PFSK-1 (cell line): ENCODE results near the gene EVI5.

Experiments
- FOXP2 ChIP-seq: optimal IDR thresholded peaks from 2 replicates; pipeline ENCODE3; 2011; ENCODE audit warnings: borderline replicate concordance, control low read depth, inconsistent platforms; ENCODE audit not compliant: insufficient read depth; ENCODE audit errors: extremely low read length, extremely low read depth
- POLR2AphosphoS5 ChIP-seq: IDR thresholded peaks from 2 replicates; pipeline ENCODE4 v1.6.1; 2012; ENCODE audit warnings: low read depth, mild to moderate bottlenecking, control low read depth, low read length, moderate library complexity
- SIN3A ChIP-seq: IDR thresholded peaks from 2 replicates; pipeline ENCODE4 v1.6.1; 2012; ENCODE audit warnings: mild to moderate bottlenecking, low read length, moderate library complexity, borderline replicate concordance; ENCODE audit not compliant: insufficient read depth
- TAF1 ChIP-seq: IDR thresholded peaks from 2 replicates; pipeline ENCODE4 v1.6.1; 2012; ENCODE audit warnings: low read length, control low read depth, borderline replicate concordance; ENCODE audit not compliant: insufficient read depth
- TF ChIP-seq, protein P1 (sequence below), 2 experiments: IDR thresholded peaks; 2 replicates each; pipeline versions ENCODE4 v1.6.1 to v1.8.0; 2011 to 2012; ENCODE audit warnings: low read depth in 2 of 2, low read length in 2 of 2, control low read depth in 1 of 2, inconsistent platforms in 1 of 2, mild to moderate bottlenecking in 1 of 2, moderate library complexity in 1 of 2; ENCODE audit not compliant: insufficient read depth in 1 of 2

Gene EVI5

DNA sequence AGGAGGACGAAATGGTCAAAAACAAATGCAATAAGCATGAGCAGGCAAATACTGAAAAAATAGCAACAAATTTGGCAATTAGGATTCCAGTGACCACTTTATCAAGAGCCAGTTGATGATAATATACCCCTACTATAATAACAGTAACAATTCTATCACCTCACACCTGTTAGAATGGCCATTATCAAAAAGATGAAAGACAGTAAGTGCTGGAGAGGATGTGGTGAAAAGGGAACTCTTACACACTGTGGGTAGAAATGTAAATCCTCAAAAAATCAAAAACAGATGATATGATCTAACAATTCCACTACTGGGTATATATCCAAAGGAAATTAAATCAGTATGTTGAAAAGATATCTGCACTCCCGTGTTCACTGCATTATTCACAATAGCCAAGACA lies 183.9 kb downstream of the EVI5 start:
- no peak for TF ChIP-seq TAF1
- TF ChIP-seq POLR2AphosphoS5, result no peak
- TF ChIP-seq, protein P1, sequence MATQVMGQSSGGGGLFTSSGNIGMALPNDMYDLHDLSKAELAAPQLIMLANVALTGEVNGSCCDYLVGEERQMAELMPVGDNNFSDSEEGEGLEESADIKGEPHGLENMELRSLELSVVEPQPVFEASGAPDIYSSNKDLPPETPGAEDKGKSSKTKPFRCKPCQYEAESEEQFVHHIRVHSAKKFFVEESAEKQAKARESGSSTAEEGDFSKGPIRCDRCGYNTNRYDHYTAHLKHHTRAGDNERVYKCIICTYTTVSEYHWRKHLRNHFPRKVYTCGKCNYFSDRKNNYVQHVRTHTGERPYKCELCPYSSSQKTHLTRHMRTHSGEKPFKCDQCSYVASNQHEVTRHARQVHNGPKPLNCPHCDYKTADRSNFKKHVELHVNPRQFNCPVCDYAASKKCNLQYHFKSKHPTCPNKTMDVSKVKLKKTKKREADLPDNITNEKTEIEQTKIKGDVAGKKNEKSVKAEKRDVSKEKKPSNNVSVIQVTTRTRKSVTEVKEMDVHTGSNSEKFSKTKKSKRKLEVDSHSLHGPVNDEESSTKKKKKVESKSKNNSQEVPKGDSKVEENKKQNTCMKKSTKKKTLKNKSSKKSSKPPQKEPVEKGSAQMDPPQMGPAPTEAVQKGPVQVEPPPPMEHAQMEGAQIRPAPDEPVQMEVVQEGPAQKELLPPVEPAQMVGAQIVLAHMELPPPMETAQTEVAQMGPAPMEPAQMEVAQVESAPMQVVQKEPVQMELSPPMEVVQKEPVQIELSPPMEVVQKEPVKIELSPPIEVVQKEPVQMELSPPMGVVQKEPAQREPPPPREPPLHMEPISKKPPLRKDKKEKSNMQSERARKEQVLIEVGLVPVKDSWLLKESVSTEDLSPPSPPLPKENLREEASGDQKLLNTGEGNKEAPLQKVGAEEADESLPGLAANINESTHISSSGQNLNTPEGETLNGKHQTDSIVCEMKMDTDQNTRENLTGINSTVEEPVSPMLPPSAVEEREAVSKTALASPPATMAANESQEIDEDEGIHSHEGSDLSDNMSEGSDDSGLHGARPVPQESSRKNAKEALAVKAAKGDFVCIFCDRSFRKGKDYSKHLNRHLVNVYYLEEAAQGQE (IDR thresholded peaks at IDR 0.05; ENCODE audit: insufficient read depth in 1 of 2, low read depth in 2 of 2, low read length in 2 of 2), result no peak
- no peak for TF ChIP-seq SIN3A
- TF ChIP-seq FOXP2, result no peak

DNA sequence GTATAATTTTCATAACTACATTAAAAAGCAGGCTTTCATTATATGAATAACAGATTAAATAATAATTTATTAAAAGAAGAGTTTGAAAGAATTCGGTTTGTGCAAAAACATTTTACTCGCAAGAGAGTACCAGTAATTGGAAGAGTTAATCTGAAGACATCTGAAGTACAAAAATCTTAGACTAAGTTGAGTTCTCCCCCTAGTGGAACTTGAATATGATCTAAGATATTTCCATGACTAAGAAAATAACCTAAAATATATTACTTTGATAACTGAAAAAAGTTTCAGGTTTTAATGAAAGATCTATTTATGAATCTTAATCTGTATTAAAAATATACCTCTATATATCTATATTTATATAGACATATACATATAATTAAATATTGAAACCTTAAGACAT lies 185.7 kb downstream of the EVI5 start:
- no peak for TF ChIP-seq FOXP2

DNA sequence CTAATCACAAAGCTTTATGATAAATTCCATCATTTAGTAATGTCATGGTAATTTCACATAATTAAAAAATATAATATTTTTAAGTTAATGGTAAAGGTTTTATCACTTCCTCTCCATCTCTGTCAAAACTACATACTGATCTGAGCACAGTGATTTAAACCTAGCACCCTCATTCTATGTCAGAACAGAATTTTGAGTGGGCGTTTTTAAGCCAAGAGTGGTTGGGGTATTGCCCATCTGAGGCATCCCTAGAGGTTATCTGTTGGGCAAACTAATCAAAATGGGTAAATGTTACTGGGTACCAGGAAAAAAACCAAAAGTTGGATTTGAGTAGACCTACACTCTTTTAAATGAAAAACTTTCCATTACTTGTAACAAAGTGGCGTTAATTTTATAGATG lies 197.5 kb downstream of the EVI5 start:
- TF ChIP-seq SIN3A (no peak), FOXP2 (no peak), TAF1 (no peak), POLR2AphosphoS5 (no peak)
- TF ChIP-seq, protein P1 (IDR thresholded peaks at IDR 0.05; ENCODE audit: insufficient read depth in 1 of 2, low read depth in 2 of 2, low read length in 2 of 2), result no peak

DNA sequence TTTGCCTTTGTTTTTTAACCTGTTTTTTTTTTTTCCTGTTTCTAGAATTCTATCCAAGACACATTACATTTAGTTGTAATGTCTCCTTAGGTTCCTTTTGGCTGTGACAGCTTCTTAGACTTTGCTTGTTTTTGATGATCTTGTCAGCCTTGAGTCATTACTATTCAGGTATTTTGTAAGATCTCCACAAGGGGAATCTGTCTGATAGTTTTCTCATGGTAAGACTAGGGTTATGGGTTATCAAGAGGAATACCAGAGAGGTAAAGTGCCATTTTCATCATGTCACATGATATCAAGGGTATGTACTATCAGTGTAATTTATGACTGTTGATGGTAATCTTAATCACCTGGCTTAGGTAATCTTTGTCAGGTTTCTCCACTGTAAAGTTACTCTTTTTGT lies 199.1 kb downstream of the EVI5 start:
- TF ChIP-seq SIN3A, result no peak
- TF ChIP-seq FOXP2, result no peak
- TF ChIP-seq TAF1, result no peak
- no peak for TF ChIP-seq POLR2AphosphoS5

DNA sequence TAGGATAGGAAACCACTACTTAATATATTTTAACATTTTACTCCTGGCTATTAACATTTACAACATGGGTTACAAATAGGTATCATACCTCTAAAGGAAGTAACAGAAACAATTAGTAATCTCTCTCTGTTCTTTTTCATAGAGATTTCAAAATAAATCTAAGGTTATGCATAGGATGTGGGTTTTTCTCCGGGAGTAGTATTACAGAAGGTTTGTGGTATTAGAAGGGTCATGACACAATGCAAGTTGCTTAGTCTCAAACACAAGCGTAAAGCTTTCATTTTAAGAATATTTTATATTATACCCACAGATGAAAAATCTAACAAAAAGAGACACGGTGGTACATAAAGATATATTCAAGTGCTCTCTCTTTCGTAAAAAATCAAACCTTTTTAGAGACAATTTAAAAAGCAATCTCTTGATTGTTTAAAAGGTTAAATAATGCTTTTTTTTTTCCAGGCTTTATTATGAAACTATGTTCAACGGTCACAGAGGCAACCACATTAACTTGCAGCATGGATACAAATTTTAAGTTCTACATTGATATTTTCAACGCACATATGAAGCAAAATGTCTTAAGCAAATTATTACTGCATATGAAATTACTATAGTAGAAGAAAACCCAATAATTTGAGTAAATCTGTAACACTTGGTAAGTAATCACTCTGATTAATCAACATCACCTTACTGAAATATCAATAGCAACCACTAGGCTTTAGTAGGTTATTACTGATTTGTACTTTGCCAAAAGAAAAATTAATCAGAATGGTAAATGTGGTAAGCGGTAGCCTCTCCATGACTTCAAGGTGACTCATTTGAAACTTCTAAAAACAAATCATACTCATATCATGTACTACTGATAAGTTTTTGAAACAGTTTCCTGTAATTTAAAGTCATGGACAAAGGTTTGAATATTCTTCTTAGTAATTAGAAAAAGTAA lies 200.8 kb downstream of the EVI5 start:
- TF ChIP-seq POLR2AphosphoS5 (no peak), TAF1 (no peak), FOXP2 (no peak), SIN3A (no peak)
- TF ChIP-seq, protein P1 (IDR thresholded peaks at IDR 0.05; ENCODE audit: insufficient read depth in 1 of 2, low read depth in 2 of 2, low read length in 2 of 2), result no peak

DNA sequence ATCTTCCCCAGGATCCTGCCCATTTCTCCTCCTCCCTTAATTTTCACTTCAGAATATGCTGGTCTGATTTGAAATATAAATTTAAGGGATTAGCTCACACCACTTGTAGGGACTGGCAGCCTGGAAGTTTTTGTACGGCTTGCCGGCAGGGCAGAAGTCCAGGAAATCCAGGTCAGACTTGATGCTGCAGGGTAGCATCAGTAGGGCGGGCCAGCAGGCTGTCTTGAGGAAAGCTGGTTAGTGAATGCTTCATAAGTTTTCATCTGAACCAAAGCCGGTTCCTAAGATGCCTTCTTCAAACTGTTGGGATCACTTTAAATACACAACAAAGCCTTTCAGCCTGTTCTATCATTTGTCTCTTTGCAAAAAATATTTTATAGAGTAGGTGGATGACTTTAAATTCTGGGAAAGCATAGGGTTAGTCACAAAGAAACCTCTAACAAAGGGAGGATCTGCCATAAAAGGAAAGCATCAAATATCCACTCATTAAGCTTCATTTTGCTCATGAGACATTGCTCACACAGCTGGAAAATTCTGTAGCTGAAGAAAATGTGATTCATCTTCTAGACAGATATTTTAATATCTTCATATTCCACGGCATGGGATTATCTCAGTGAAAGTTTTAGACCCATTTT lies 207.5 kb downstream of the EVI5 start:
- TF ChIP-seq, protein P1 (IDR thresholded peaks at IDR 0.05; ENCODE audit: insufficient read depth in 1 of 2, low read depth in 2 of 2, low read length in 2 of 2), result no peak
- TF ChIP-seq POLR2AphosphoS5, result no peak
- TF ChIP-seq TAF1, result no peak
- TF ChIP-seq FOXP2, result no peak
- no peak for TF ChIP-seq SIN3A
